Stimulated activated CD4-positive, alpha-beta T cell treated with anti-CD3 and anti-CD28 coated beads, Interleukin-12 subunit alpha, Interleukin-12 subunit beta, amount 100 ng/mL, for 24 hours (primary cell): ENCODE results near the gene CACNA1A.
A peak's percentile ranks its signal among the peaks of the same experiment; 100 is the strongest.
"Not testable (repeated sequence)": the region's sequence is repeated elsewhere in the genome, so short reads cannot be mapped to it uniquely, and the experiment has no call there.

Experiments
- DNase-seq, 2 experiments: peaks; one replicate each; pipeline ENCODE4 v3.0.0-alpha.2; 2020; ENCODE audit warnings: low read depth in 2 of 2

The CACNA1A gene

GRCh38 chr19:13281567-13282291 lies 224.6 kb downstream of the CACNA1A start:
- no peak for DNase-seq

GRCh38 chr19:13277104-13277809 lies 229.0 kb downstream of the CACNA1A start:
- peak; percentile 40 to 49 for DNase-seq

- DNase-seq, result no peak
These were observed 231.1 kb downstream of the CACNA1A start for GRCh38 chr19:13275016-13275722.

- DNase-seq, result no peak
These were observed 235.7 kb downstream of the CACNA1A start for GRCh38 chr19:13270514-13271105.

GRCh38 chr19:13269348-13269747 lies 236.9 kb downstream of the CACNA1A start:
- DNase-seq, result no peak

GRCh38 chr19:13267889-13268288 lies 238.4 kb downstream of the CACNA1A start:
- DNase-seq, result no peak

- DNase-seq, result no peak
These were observed 239.1 kb downstream of the CACNA1A start for GRCh38 chr19:13267131-13267530.

- no peak for DNase-seq
These were observed 243.8 kb downstream of the CACNA1A start for GRCh38 chr19:13262450-13262849.

GRCh38 chr19:13260883-13261653 lies 245.2 kb downstream of the CACNA1A start:
- peak in 1 of 2 experiments; percentile 21 for DNase-seq

- no peak for DNase-seq
These were observed 249.4 kb downstream of the CACNA1A start for GRCh38 chr19:13256918-13257317.

- not testable (repeated sequence) for DNase-seq
These were observed 249.9 kb downstream of the CACNA1A start for GRCh38 chr19:13256398-13256797.

- DNase-seq, result no peak
These were observed 250.6 kb downstream of the CACNA1A start for GRCh38 chr19:13255719-13256059.

- no peak for DNase-seq
These were observed 251.1 kb downstream of the CACNA1A start for GRCh38 chr19:13255041-13255718.

- DNase-seq, result no peak
These were observed 253.5 kb downstream of the CACNA1A start for GRCh38 chr19:13252569-13253335.

GRCh38 chr19:13244920-13245319 lies 261.4 kb downstream of the CACNA1A start:
- DNase-seq, result no peak

- DNase-seq, result peak in 1 of 2 experiments; percentile 11
These were observed 264.8 kb downstream of the CACNA1A start for GRCh38 chr19:13241231-13242104.

GRCh38 chr19:13240312-13241022 lies 265.8 kb downstream of the CACNA1A start:
- no peak for DNase-seq

GRCh38 chr19:13238891-13239534 lies 267.3 kb downstream of the CACNA1A start:
- no peak for DNase-seq
